ENCODE results near the gene RPL41. TPM values are rescaled to one million over a fixed set of nuclear protein-coding genes. Genes with fewer than 3 reads are reported as not detected.

RPL41 gene
- total RNA-seq, 1 experiment from 2014 or later, result 3,851 TPM

DNA sequence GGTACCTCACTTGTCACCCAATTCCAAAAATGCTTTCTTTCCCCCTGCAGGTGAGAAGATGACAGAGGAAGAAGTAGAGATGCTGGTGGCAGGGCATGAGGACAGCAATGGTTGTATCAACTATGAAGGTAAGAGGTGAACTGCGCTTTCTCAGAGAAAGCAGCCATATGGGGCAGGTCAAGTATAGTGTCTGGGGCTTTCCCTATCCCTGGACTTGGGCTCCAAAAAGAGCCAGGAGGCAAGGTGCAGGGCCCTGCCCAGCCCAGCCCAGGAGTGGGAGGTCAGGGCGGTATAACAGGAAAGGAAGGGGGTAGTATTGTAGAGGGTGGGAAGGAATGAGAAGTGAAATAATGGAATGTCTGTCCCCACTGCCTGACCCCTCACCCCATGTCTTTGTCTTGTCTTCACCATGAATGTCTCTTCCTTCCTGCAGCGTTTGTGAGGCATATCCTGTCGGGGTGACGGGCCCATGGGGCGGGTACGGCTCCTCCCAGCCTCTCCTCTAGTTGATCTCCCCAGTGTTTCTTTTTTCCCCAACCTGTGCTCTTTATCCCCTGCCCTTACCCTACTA is 43.8 kb downstream of the RPL41 start:
- in situ Hi-C loops (cut with HindIII; ENCODE audit: low pct_unique_long_range_greater_than_20kb, low sequenced_read_pairs), result no loop called here
- no peak for DNase-seq (ENCODE audit: low read depth)

DNA sequence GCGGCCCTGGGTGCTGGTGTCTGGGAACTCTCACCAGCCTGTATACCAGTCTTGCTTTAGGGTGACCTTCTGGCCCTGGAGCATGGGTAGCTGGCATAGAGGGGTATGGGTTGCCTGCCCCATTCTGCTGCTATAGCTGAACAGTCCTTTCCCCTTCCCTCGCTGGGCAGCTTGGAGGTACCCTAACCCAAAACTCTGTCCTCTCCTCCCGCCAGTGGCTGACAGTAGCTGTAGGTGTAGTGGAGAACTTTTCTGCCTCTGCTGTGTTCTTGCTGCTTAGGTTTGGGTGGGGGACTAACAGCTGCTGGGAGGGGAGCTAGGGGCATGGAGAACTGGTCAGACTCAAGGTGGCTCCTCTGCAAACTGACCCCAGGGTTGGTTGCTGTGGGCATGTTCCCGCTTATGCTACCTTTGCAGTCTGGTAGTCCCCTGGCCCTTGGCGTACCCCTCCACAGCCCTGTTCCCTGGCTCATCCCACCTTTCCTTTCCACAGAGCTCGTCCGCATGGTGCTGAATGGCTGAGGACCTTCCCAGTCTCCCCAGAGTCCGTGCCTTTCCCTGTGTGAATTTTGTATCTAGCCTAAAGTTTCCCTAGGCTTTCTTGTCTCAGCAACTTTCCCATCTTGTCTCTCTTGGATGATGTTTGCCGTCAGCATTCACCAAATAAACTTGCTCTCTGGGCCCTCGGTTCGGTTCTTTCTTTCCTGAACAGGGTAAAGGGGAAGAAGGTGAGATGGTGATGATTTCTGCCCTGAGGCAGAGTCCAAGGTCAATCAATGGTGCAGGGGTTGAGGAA is 44.7 kb downstream of the RPL41 start:
- no peak for DNase-seq (ENCODE audit: low read depth)
- in situ Hi-C loops (cut with HindIII; ENCODE audit: low pct_unique_long_range_greater_than_20kb, low sequenced_read_pairs), result no loop called here

DNA sequence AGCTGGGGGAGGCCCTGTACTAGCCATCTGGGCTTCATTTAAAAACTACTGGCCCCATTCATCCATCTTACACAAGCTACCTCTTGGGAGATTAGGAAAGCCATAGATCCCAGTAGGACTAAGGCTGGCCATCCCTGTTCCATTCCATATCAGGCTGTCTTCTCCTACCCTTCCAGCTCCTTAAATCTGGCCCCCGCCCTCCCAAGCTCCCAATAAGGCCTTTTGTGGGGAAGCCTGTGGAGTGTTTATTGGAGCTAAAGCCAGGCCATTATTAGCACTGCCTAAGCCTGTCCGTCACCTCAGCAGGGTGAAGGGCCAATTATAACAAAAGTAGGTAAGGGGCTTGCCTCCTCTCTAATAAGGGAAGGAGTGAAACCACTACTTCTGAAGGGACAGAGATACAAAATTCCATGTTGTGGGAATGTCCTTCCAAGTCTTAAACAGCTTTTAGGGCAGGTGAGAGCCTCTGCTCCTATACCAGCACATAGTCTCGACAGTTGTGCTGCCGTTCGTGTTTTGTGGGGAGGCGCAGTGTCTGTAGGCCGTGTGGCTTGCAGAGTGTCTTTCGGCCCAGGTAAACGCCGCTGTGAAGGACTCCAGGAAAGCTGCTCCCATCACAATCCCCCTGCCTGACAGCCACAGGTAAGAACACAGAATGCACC is 45.4 kb downstream of the RPL41 start:
- DNase-seq (ENCODE audit: low read depth), result no peak
- in situ Hi-C loops (cut with HindIII; ENCODE audit: low pct_unique_long_range_greater_than_20kb, low sequenced_read_pairs), result no loop called here

DNA sequence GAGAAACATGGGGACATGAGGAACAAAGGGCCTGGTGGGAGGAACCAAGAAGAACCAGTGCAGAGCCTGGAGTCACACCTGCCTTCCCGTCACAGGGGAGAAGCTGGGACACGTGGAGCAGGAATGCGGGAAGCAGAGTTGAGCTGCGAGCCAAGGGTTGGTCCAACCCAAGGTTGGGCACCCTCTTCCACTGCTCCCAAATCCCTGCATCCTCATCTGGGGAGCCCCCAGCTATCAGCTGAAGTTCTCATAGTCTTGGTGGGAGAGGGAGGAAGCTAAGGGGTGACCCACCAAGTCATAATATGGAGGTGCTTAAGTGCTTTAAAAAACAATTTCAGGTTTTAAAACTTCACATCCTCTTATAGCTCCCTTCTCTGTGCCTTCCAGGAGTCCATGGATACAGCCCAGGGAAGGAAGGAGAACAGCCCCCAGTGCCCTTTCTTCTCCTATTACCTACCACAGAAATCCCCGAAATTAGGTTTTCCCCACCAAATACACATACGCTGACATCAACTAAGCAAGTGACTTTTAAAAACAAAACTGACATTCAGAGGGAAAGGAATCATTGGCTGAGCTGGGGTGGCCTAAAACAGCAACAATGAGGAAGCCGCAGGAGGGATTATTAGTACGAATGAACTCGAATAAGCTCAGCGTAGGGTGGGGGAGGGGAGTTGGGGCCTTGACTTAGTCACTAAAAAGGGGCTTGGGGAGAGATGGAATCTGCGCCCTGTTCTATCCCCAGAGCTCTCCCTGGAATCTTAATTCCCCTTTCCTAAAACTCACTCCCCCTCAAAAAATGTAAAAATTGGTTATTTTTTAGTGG is 46.2 kb downstream of the RPL41 start:
- in situ Hi-C loops (cut with HindIII; ENCODE audit: low pct_unique_long_range_greater_than_20kb, low sequenced_read_pairs), result no loop called here
- DNase-seq (ENCODE audit: low read depth), result no peak

DNA sequence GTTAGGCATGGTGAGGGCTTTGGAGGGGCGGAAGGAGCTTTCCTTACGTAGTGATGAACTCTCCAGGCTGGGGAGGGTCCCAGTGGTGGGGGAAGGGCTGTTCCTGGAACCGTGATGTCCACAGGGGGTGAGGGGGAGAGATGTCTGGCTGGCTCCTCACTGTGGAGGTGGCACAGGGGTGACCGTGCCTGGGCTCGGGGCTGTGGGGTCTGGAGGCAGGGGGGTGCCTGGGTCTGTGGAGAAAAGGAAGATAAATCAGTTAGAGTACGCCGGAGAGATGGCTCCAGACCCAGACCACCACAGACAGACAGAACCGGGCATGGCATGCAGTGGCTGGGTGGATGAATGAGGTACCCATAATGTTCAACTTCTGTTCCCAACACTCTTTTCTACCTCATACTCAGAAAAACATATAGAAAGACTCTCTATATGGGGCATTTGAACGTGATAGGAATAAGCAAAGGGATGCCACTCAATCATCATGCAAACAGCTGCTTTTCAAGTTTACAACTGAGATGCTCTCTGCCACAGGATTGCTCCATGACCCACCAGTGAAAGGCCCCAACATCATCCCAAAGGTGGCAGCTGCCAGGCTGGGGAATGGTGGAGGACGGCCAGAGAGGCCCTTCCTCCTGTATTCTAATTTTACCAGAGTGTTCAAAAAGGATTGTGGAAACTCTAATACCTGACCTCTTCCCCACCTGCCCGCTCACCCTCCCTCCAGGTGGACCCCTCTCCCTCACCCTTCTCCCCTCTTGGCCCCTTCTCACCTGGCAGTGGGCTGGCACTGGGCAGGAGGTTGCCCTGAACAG is 47.3 kb downstream of the RPL41 start:
- in situ Hi-C loops (cut with HindIII; ENCODE audit: low pct_unique_long_range_greater_than_20kb, low sequenced_read_pairs), result no loop called here

DNA sequence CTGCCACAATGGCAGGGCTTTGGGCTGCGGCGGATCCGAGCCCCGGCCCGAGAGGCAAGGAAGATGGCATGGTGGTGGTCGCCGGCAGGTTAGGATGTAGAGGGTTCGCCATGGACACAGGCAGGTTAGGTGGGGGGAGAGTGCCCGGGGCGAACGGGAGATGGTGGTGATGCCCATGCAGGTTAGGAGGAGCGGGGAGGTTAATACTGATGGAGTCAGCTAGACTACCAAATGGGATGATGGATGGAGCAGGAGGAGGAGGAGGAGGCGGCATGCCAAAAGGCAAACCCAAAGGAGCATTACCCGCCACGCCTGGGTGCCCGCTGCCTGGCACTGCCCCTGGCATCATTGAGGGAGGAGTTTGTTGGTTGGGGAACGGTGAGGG is 47.9 kb downstream of the RPL41 start:
- no peak for DNase-seq (ENCODE audit: low read depth)
- in situ Hi-C loops (cut with HindIII; ENCODE audit: low pct_unique_long_range_greater_than_20kb, low sequenced_read_pairs), result no loop called here

More for the DNA sequence above, 47.3 kb downstream of the RPL41 start:
- no peak for DNase-seq (ENCODE audit: low read depth)

DNA sequence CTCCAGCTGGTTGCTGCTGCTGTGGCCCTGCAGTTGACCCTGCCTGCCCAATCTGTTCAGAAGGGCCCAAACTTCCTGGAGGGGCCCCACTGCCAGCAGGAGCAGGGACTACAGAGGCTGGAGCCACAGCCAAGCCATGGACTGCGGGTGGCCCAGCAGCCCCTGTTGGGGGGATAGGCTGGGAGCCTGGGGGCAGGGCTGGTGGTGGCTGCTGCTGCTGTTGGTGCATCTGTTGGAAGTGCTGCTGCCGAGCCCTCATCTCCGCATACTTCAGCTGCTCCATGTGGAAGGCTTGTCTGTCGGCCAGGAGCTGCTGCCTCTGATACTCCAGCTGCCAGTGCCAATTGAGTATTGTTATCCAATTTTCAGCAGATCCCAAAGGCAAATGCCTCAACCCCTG is 48.9 kb downstream of the RPL41 start:
- no peak for DNase-seq (ENCODE audit: low read depth)

More for the DNA sequence above, 48.9 kb downstream of the RPL41 start:
- in situ Hi-C loops (cut with HindIII; ENCODE audit: low pct_unique_long_range_greater_than_20kb, low sequenced_read_pairs), result no loop called here

Other genes starting within 250 kb of the RPL41 start
- 36.1 and 62.7 TPM in 2 replicates for gene PYM1, start 188.7 kb upstream of the RPL41 start, total RNA-seq (2014; rRNA removed; shearing (Covaris generic); ENCODE audit: low replicate concordance)
- gene DGKA, start 185.5 kb upstream of the RPL41 start, total RNA-seq (2014; rRNA removed; shearing (Covaris generic); ENCODE audit: low replicate concordance), result 0.17 and 1.2 TPM in 2 replicates
- gene PMEL, start 150.6 kb upstream of the RPL41 start, total RNA-seq (2014; rRNA removed; shearing (Covaris generic); ENCODE audit: low replicate concordance), result 10.4 and 27.5 TPM in 2 replicates
- gene CDK2, start 149.8 kb upstream of the RPL41 start, total RNA-seq (2014; rRNA removed; shearing (Covaris generic); ENCODE audit: low replicate concordance), result 42.6 and 58.5 TPM in 2 replicates
- gene RAB5B, start 142.6 kb upstream of the RPL41 start, total RNA-seq (2014; rRNA removed; shearing (Covaris generic); ENCODE audit: low replicate concordance), result 26.3 and 36.1 TPM in 2 replicates
- gene SUOX, start 119.4 kb upstream of the RPL41 start, total RNA-seq (2014; rRNA removed; shearing (Covaris generic); ENCODE audit: low replicate concordance), result 25.3 and 28.7 TPM in 2 replicates
- 0.34 and 1.9 TPM in 2 replicates for gene IKZF4, start 95.6 kb upstream of the RPL41 start, total RNA-seq (2014; rRNA removed; shearing (Covaris generic); ENCODE audit: low replicate concordance)
- 1,254 and 1,317 TPM in 2 replicates for gene RPS26, start 74.7 kb upstream of the RPL41 start, total RNA-seq (2014; rRNA removed; shearing (Covaris generic); ENCODE audit: low replicate concordance)
- gene ERBB3, start 36.5 kb upstream of the RPL41 start, total RNA-seq (2014; rRNA removed; shearing (Covaris generic); ENCODE audit: low replicate concordance), result 0.75 and 1.8 TPM in 2 replicates
- gene PA2G4, start 12.1 kb upstream of the RPL41 start, total RNA-seq (2014; rRNA removed; shearing (Covaris generic); ENCODE audit: low replicate concordance), result 415 and 417 TPM in 2 replicates
- gene ZC3H10, start 1.6 kb downstream of the RPL41 start, total RNA-seq (2014; rRNA removed; shearing (Covaris generic); ENCODE audit: low replicate concordance), result 4.2 and 8.4 TPM in 2 replicates
- gene ESYT1, start 11.6 kb downstream of the RPL41 start, total RNA-seq (2014; rRNA removed; shearing (Covaris generic); ENCODE audit: low replicate concordance), result 155 and 163 TPM in 2 replicates
- gene MYL6B, start 36.0 kb downstream of the RPL41 start, total RNA-seq (2014; rRNA removed; shearing (Covaris generic); ENCODE audit: low replicate concordance), result 216 and 250 TPM in 2 replicates
- gene MYL6, start 41.7 kb downstream of the RPL41 start, total RNA-seq (2014; rRNA removed; shearing (Covaris generic); ENCODE audit: low replicate concordance), result 3,263 and 3,510 TPM in 2 replicates
- 19.3 and 27.0 TPM in 2 replicates for gene SMARCC2, start 72.8 kb downstream of the RPL41 start, total RNA-seq (2014; rRNA removed; shearing (Covaris generic); ENCODE audit: low replicate concordance)
- gene RNF41, start 105.3 kb downstream of the RPL41 start, total RNA-seq (2014; rRNA removed; shearing (Covaris generic); ENCODE audit: low replicate concordance), result 83.0 and 119 TPM in 2 replicates
- gene NABP2, start 107.7 kb downstream of the RPL41 start, total RNA-seq (2014; rRNA removed; shearing (Covaris generic); ENCODE audit: low replicate concordance), result 162 and 187 TPM in 2 replicates
- gene SLC39A5, start 113.4 kb downstream of the RPL41 start, total RNA-seq (2014; rRNA removed; shearing (Covaris generic); ENCODE audit: low replicate concordance), result not detected in 2 replicates
- 15.1 and 15.7 TPM in 2 replicates for gene ANKRD52, start 141.8 kb downstream of the RPL41 start, total RNA-seq (2014; rRNA removed; shearing (Covaris generic); ENCODE audit: low replicate concordance)
- gene COQ10A, start 150.3 kb downstream of the RPL41 start, total RNA-seq (2014; rRNA removed; shearing (Covaris generic); ENCODE audit: low replicate concordance), result 21.7 and 25.1 TPM in 2 replicates
- 73.6 and 84.6 TPM in 2 replicates for gene CS, start 183.7 kb downstream of the RPL41 start, total RNA-seq (2014; rRNA removed; shearing (Covaris generic); ENCODE audit: low replicate concordance)
- 244 and 346 TPM in 2 replicates for gene CNPY2, start 199.4 kb downstream of the RPL41 start, total RNA-seq (2014; rRNA removed; shearing (Covaris generic); ENCODE audit: low replicate concordance)
- gene PAN2, start 217.4 kb downstream of the RPL41 start, total RNA-seq (2014; rRNA removed; shearing (Covaris generic); ENCODE audit: low replicate concordance), result 29.0 and 59.6 TPM in 2 replicates
- gene IL23A, start 222.3 kb downstream of the RPL41 start, total RNA-seq (2014; rRNA removed; shearing (Covaris generic); ENCODE audit: low replicate concordance), result 0.32 and 0.51 TPM in 2 replicates
- gene STAT2, start 243.5 kb downstream of the RPL41 start, total RNA-seq (2014; rRNA removed; shearing (Covaris generic); ENCODE audit: low replicate concordance), result 89.5 and 90.1 TPM in 2 replicates
- not detected in 2 replicates for gene APOF, start 246.2 kb downstream of the RPL41 start, total RNA-seq (2014; rRNA removed; shearing (Covaris generic); ENCODE audit: low replicate concordance)

All from Caki2 (cell line).